CD4-positive, alpha-beta T cell treated with Interleukin-10 for 1 hour (primary cell): ENCODE data around the gene BIVM.

Experiments used
- DNase-seq: peaks from one replicate; pipeline ENCODE4 v3.0.0-alpha.2; 2020

BIVM gene

GRCh38 chr13:102788683-102789082 is 10.2 kb upstream of the BIVM start:
- DNase-seq = no peak

GRCh38 chr13:102792396-102792795 is 6.5 kb upstream of the BIVM start:
- no peak for DNase-seq

GRCh38 chr13:102793611-102794355 is 5.1 kb upstream of the BIVM start:
- no peak for DNase-seq

- no peak for DNase-seq
Measured at GRCh38 chr13:102799426-102800144, 666 bp downstream of the BIVM start.

GRCh38 chr13:102800145-102801041 is 1.5 kb downstream of the BIVM start:
- DNase-seq = peak; percentile 87

GRCh38 chr13:102805680-102806079 is 6.8 kb downstream of the BIVM start:
- no peak for DNase-seq

- DNase-seq = no peak
Measured at GRCh38 chr13:102807699-102808098, 8.8 kb downstream of the BIVM start.

GRCh38 chr13:102812611-102813287 is 13.8 kb downstream of the BIVM start:
- DNase-seq = no peak

- no peak for DNase-seq
Measured at GRCh38 chr13:102814025-102814607, 15.2 kb downstream of the BIVM start.

GRCh38 chr13:102814793-102815192 is 15.9 kb downstream of the BIVM start:
- DNase-seq = no peak

GRCh38 chr13:102815788-102816187 is 16.9 kb downstream of the BIVM start:
- DNase-seq = no peak

GRCh38 chr13:102816708-102817107 is 17.8 kb downstream of the BIVM start:
- no peak for DNase-seq

GRCh38 chr13:102817241-102817640 is 18.3 kb downstream of the BIVM start:
- no peak for DNase-seq

GRCh38 chr13:102817907-102818306 is 19.0 kb downstream of the BIVM start:
- DNase-seq = no peak

GRCh38 chr13:102825400-102825799 is 26.5 kb downstream of the BIVM start:
- DNase-seq = no peak

GRCh38 chr13:102825921-102826706 is 27.2 kb downstream of the BIVM start:
- DNase-seq = no peak

GRCh38 chr13:102830646-102831045 is 31.7 kb downstream of the BIVM start:
- DNase-seq = no peak

- no peak for DNase-seq
Measured at GRCh38 chr13:102836471-102836870, 37.6 kb downstream of the BIVM start.

- DNase-seq = no peak
Measured at GRCh38 chr13:102838273-102838672, 39.4 kb downstream of the BIVM start.

GRCh38 chr13:102838982-102839381 is 40.1 kb downstream of the BIVM start:
- no peak for DNase-seq

- DNase-seq = no peak
Measured at GRCh38 chr13:102839462-102839861, 40.5 kb downstream of the BIVM start.

GRCh38 chr13:102845289-102845629 is 46.3 kb downstream of the BIVM start:
- DNase-seq = no peak
